Esophagus squamous epithelium (tissue), 5 donors: ENCODE results near the gene NDST1. TPM values are rescaled to one million over a fixed set of nuclear protein-coding genes. Genes with fewer than 3 reads are reported as not detected.

ENCODE experiments used
- DNase-seq: peaks from one replicate; lab custom pipeline; 2025; lab: John Stamatoyannopoulos, UW
- H3K27ac ChIP-seq, 4 donors: fragments of 200-600 bp; sonication (generic); one replicate each; pipeline ENCODE4 v1.5.1; 2016 to 2019; ENCODE audit warnings: mild to moderate bottlenecking in 1 of 4
- H3K27me3 ChIP-seq, 4 donors: fragments of 200-600 bp; sonication (generic); 1 replicate in 3 of 4; 2 replicates in 1 of 4; pipeline versions ENCODE4 v1.5.1 to v1.6.0; 2017 to 2021; ENCODE audit warnings: antibody characterized with exemption in 1 of 4
- H3K36me3 ChIP-seq, 3 donors: fragments of 200-600 bp; sonication (generic); one replicate each; pipeline ENCODE4 v1.5.1; 2016 to 2019
- H3K4me1 ChIP-seq, 3 donors: fragments of 200-600 bp; sonication (generic); one replicate each; pipeline ENCODE4 v1.5.1; 2017 to 2019
- H3K4me3 ChIP-seq, 4 donors: fragments of 200-600 bp; sonication (generic); 1 replicate in 3 of 4; 2 replicates in 1 of 4; pipeline ENCODE4 v1.5.1; 2016 to 2019; ENCODE audit warnings: mild to moderate bottlenecking in 2 of 4, moderate library complexity in 1 of 4
- H3K9me3 ChIP-seq, 3 donors: fragments of 200-600 bp; sonication (generic); one replicate each; pipeline ENCODE4 v1.5.1; 2016 to 2019
- CTCF ChIP-seq, 6 experiments: fragments of 450-650 bp in 4 of 6; fragments of 200-600 bp in 2 of 6; sonication (generic) in 2 of 6; IDR thresholded peaks; one replicate each; pipeline ENCODE4 v1.5.1; 2016 to 2019; ENCODE audit warnings: antibody characterized with exemption in 6 of 6, mild to moderate bottlenecking in 4 of 6, moderate library complexity in 4 of 6
- POLR2A ChIP-seq, 4 donors: fragments of 450-650 bp; IDR thresholded peaks; one replicate each; pipeline ENCODE4 v1.6.1; 2017; ENCODE audit warnings: antibody characterized with exemption in 4 of 4, mild to moderate bottlenecking in 4 of 4, moderate library complexity in 3 of 4
- WGBS, 2 donors: methylation state at CpG; one replicate each; pipeline ENCODE4 v1.1.5; 2018; 5-methylcytosine and 5-hydroxymethylcytosine counted together
- intact Hi-C: fragments of 100-400 bp; cut with DNase I; formaldehyde crosslinking; loops from one replicate; pipeline ENCODE4 v1.15.0; 2022
- total RNA-seq, 4 donors: library from RNA; depleted of rRNA; stranded (reverse); fragments of >200 nt; gene quantifications; one replicate each; pipeline ENCODE4 v1.1.0, GENCODE V29; 2016
- donor health status: DM: yes; HTN: yes; CAD: no.

Gene NDST1
- total RNA-seq, 4 donors from 2014 or later = 76.5 to 205 (median 118) TPM

- TF ChIP-seq CTCF (IDR thresholded peaks at IDR 0.05) (no peak), POLR2A (IDR thresholded peaks at IDR 0.05) (no peak)
Measured at GRCh38 chr5:150508277-150508640, 328 bp downstream of the NDST1 start.

GRCh38 chr5:150508828-150509227 is 897 bp downstream of the NDST1 start:
- no peak for DNase-seq
- H3K9me3 ChIP-seq = no peaks in the 10 kb centered on the region
- TF ChIP-seq CTCF (IDR thresholded peaks at IDR 0.05) (no peak), POLR2A (IDR thresholded peaks at IDR 0.05) (no peak)
- 43 to 70% methylated on average over 1 to 3 of the region's 4 CpGs for WGBS, 2 donors
- peaks cover 80 to 100% (median 98%) of the 10 kb centered on the region in 3 donors for H3K4me1 ChIP-seq
- peaks cover 0 to 7% (median 0%) of the 10 kb centered on the region in 3 donors for H3K36me3 ChIP-seq
- intact Hi-C loops = no loop called here
- no peaks in the 10 kb centered on the region for H3K27me3 ChIP-seq
- H3K27ac ChIP-seq = peak overlapping the region; percentile 87 to 98 (median 92)
- H3K4me3 ChIP-seq = peak overlapping the region in 1 of 4 donors; percentile 19

More at GRCh38 chr5:150508277-150508640, 328 bp downstream of the NDST1 start:
- peak overlapping the region in 3 of 4 donors; percentile 11 to 22 (median 19) for H3K4me3 ChIP-seq
- peaks cover 84 to 100% (median 100%) of the 10 kb centered on the region in 3 donors for H3K4me1 ChIP-seq
- no peak for DNase-seq
- no peaks in the 10 kb centered on the region for H3K27me3 ChIP-seq
- peaks cover 0 to 7% (median 0%) of the 10 kb centered on the region in 3 donors for H3K36me3 ChIP-seq
- peak overlapping the region; percentile 87 to 98 (median 92) for H3K27ac ChIP-seq
- intact Hi-C loops = no loop called here
- no peaks in the 10 kb centered on the region for H3K9me3 ChIP-seq
- 38 to 50% methylated on average over 1 of the region's 2 CpGs for WGBS, 2 donors

- DNase-seq = no peak
- Histone ChIP-seq H3K27me3 (no peaks in the 10 kb centered on the region), H3K4me3 (no peak overlapping the region), H3K9me3 (no peaks in the 10 kb centered on the region), H3K4me1 (peaks cover 68 to 99% (median 98%) of the 10 kb centered on the region in 3 donors), H3K27ac (peak overlapping the region; percentile 87 to 98 (median 92)), H3K36me3 (peaks cover 0 to 7% (median 0%) of the 10 kb centered on the region in 3 donors)
- 32% methylated on average over 5 of the region's 7 CpGs; no CpG with 5 or more reads in 1 of the 2 donors for WGBS, 2 donors
- intact Hi-C loops = no loop called here
- TF ChIP-seq POLR2A (IDR thresholded peaks at IDR 0.05) (no peak), CTCF (IDR thresholded peaks at IDR 0.05) (no peak)
Measured at GRCh38 chr5:150509992-150510391, 2.1 kb downstream of the NDST1 start.

GRCh38 chr5:150510460-150511263 is 2.7 kb downstream of the NDST1 start:
- no peak for TF ChIP-seq POLR2A (IDR thresholded peaks at IDR 0.05)
- TF ChIP-seq CTCF (IDR thresholded peaks at IDR 0.05) = no peak
- intact Hi-C loops = no loop called here
- no peak overlapping the region for H3K4me3 ChIP-seq
- no peaks in the 10 kb centered on the region for H3K9me3 ChIP-seq
- 51 to 59% methylated on average over 12 of the region's 12 CpGs for WGBS, 2 donors
- peaks cover 0 to 7% (median 0%) of the 10 kb centered on the region in 3 donors for H3K36me3 ChIP-seq
- H3K27ac ChIP-seq = peak overlapping the region; percentile 87 to 98 (median 92)
- DNase-seq = no peak
- H3K4me1 ChIP-seq = peaks cover 63 to 99% (median 98%) of the 10 kb centered on the region in 3 donors
- H3K27me3 ChIP-seq = no peaks in the 10 kb centered on the region
